DND-41 (cell line): ENCODE results near the gene ASRGL1.

Experiments used
- ATAC-seq: fragments of 200-7000 bp; cut with Tn5 transposase; 3 replicates; pipeline ENCODE4 v1.9.1; 2021; ENCODE audit warnings: low read depth; ENCODE audit not compliant: insufficient read depth
- DNase-seq: peaks from one replicate; pipeline ENCODE4 v3.0.0-alpha.2; 2020
- H2AFZ ChIP-seq: 2 replicates; pipeline ENCODE4 v1.6.0; 2012; ENCODE audit warnings: low read depth, low read length
- H3K27ac ChIP-seq: 2 replicates; pipeline ENCODE4 v1.5.1; 2012; ENCODE audit warnings: low read length, inconsistent platforms
- H3K27me3 ChIP-seq: fragments of 200-600 bp; sonication (generic); 2 replicates; pipeline ENCODE4 v1.6.0; 2012; ENCODE audit warnings: low read length, mild to moderate bottlenecking, inconsistent platforms; ENCODE audit not compliant: insufficient read depth, poor library complexity
- H3K36me3 ChIP-seq: 2 replicates; pipeline ENCODE4 v1.5.1; 2012; ENCODE audit warnings: low read length, inconsistent platforms; ENCODE audit not compliant: insufficient read depth
- H3K4me1 ChIP-seq: 2 replicates; pipeline ENCODE4 v1.5.1; 2012; ENCODE audit warnings: mild to moderate bottlenecking, low read length; ENCODE audit not compliant: insufficient read depth
- H3K4me2 ChIP-seq: 2 replicates; pipeline ENCODE4 v1.6.0; 2012; ENCODE audit warnings: mild to moderate bottlenecking, moderate library complexity, low read length, inconsistent platforms; ENCODE audit not compliant: insufficient read depth
- H3K4me3 ChIP-seq, 2 experiments: fragments of 200-600 bp in 1 of 2; shearing (Covaris generic) in 1 of 2; 2 replicates each; pipeline ENCODE4 v1.5.1; 2012 to 2016; ENCODE audit warnings: inconsistent platforms in 2 of 2, low read length in 2 of 2, mild to moderate bottlenecking in 2 of 2, low read depth in 1 of 2, moderate library complexity in 1 of 2
- H3K79me2 ChIP-seq: 2 replicates; pipeline ENCODE4 v1.6.0; 2012; ENCODE audit warnings: low read length, inconsistent platforms; ENCODE audit not compliant: insufficient read depth
- H3K9ac ChIP-seq: 2 replicates; pipeline ENCODE4 v1.6.0; 2012; ENCODE audit warnings: low read depth, mild to moderate bottlenecking, inconsistent platforms, low read length, moderate library complexity
- H3K9me3 ChIP-seq: 2 replicates; pipeline ENCODE4 v1.5.1; 2012; ENCODE audit warnings: low read length, moderate library complexity, mild to moderate bottlenecking, inconsistent platforms; ENCODE audit not compliant: insufficient read depth, severe bottlenecking
- H4K20me1 ChIP-seq: 2 replicates; pipeline ENCODE4 v1.6.0; 2012; ENCODE audit warnings: low read length; ENCODE audit not compliant: insufficient read depth
- CTCF ChIP-seq: IDR thresholded peaks from 2 replicates; pipeline ENCODE4 v1.5.1; 2012; ENCODE audit warnings: borderline replicate concordance, low read length, moderate library complexity, mild to moderate bottlenecking; ENCODE audit not compliant: poor library complexity, severe bottlenecking; ENCODE audit errors: extremely low read depth
- EZH2 ChIP-seq: IDR thresholded peaks from 3 replicates; pipeline ENCODE4 v1.6.1; 2012; ENCODE audit warnings: borderline replicate concordance, low read depth, mild to moderate bottlenecking, moderate library complexity, low read length, inconsistent platforms; ENCODE audit not compliant: severe bottlenecking

The ASRGL1 gene

GRCh38 chr11:62427630-62428233 is 90.5 kb downstream of the ASRGL1 start:
- Histone ChIP-seq H3K9me3 (no peaks in the 10 kb centered on the region), H3K27me3 (peaks cover 13% of the 10 kb centered on the region), H3K4me3 (no peak overlapping the region), H3K4me1 (peaks cover 3% of the 10 kb centered on the region; the same call in 1 of the 2 replicates), H3K79me2 (no peaks in the 10 kb centered on the region), H4K20me1 (no peaks in the 10 kb centered on the region), H3K27ac (no peak overlapping the region), H3K36me3 (no peaks in the 10 kb centered on the region), H3K4me2 (no peak overlapping the region), H3K9ac (no peak overlapping the region), H2AFZ (no peak overlapping the region)
- no peak for DNase-seq
- TF ChIP-seq CTCF (no peak), EZH2 (no peak)
- no peak for ATAC-seq

- Histone ChIP-seq H3K27ac (no peak overlapping the region), H3K36me3 (no peaks in the 10 kb centered on the region), H3K27me3 (peaks cover 9% of the 10 kb centered on the region), H2AFZ (no peak overlapping the region), H3K4me3 (no peak overlapping the region), H3K9me3 (no peaks in the 10 kb centered on the region), H3K79me2 (no peaks in the 10 kb centered on the region), H4K20me1 (no peaks in the 10 kb centered on the region), H3K9ac (no peak overlapping the region), H3K4me2 (no peak overlapping the region), H3K4me1 (peaks cover 3% of the 10 kb centered on the region; the same call in 1 of the 2 replicates)
- DNase-seq (no peak), ATAC-seq (no peak)
- TF ChIP-seq CTCF = no peak
- TF ChIP-seq EZH2 = no peak
These were observed 91.8 kb downstream of the ASRGL1 start for GRCh38 chr11:62428871-62429560.

- no peak for ATAC-seq
- no peaks in the 10 kb centered on the region for H4K20me1 ChIP-seq
- H3K9ac ChIP-seq = no peak overlapping the region
- no peak overlapping the region for H3K4me3 ChIP-seq
- H3K36me3 ChIP-seq = no peaks in the 10 kb centered on the region
- no peak overlapping the region for H3K4me2 ChIP-seq
- H2AFZ ChIP-seq = no peak overlapping the region
- H3K4me1 ChIP-seq = no peaks in the 10 kb centered on the region
- H3K27ac ChIP-seq = no peak overlapping the region
- H3K9me3 ChIP-seq = no peaks in the 10 kb centered on the region
- H3K27me3 ChIP-seq = peaks cover 7% of the 10 kb centered on the region
- no peaks in the 10 kb centered on the region for H3K79me2 ChIP-seq
- no peak for TF ChIP-seq EZH2
- TF ChIP-seq CTCF = no peak
- no peak for DNase-seq
These were observed 93.2 kb downstream of the ASRGL1 start for GRCh38 chr11:62430425-62430824.
